GM12878 (cell line): Measurements from ENCODE around the gene FHL2. TPM values are rescaled to one million over a fixed set of nuclear protein-coding genes. Genes with fewer than 3 reads are reported as not detected.

ENCODE experiments used
- ATAC-seq: fragments of 200-7000 bp; cut with Tn5 transposase; 3 replicates; pipeline ENCODE4 v1.9.1; 2020; ENCODE audit warnings: mild to moderate bottlenecking, moderate library complexity
- BruUV-seq: library from RNA; stranded (reverse); fragments of 400-500 nt; replicated peaks from 2 replicates; lab custom pipeline; 2021; lab: Mats Ljungman, UMichigan
- CTCF ChIA-PET: fragments of 300-600 bp; sonication (Branson Sonifier 250); formaldehyde crosslinking; extraction: SDS; loops from one replicate; lab custom pipeline; 2021; ENCODE audit warnings: inconsistent platforms; lab: Yijun Ruan, JAX
- POLR2A ChIA-PET: fragments of 350-600 bp; formaldehyde crosslinking; extraction: SDS; loops from one replicate; lab custom pipeline; 2021; ENCODE audit warnings: inconsistent platforms; lab: Charles Lee
- RAD21 ChIA-PET: fragments of 300-600 bp; sonication (Branson Sonifier 250); formaldehyde crosslinking; loops from one replicate; lab custom pipeline; 2023; ENCODE audit warnings: antibody characterized with exemption; ENCODE audit not compliant: unreplicated experiment; lab: Charles Lee
- SMC1A ChIA-PET: fragments of 300-600 bp; sonication (Branson Sonifier 250); formaldehyde crosslinking; loops from one replicate; lab custom pipeline; 2023; ENCODE audit not compliant: unreplicated experiment, uncharacterized antibody; lab: Charles Lee
- DNase-seq: peaks from one replicate; pipeline ENCODE4 v3.0.0-alpha.2; 2011; ENCODE audit warnings: low read depth, low spot score
- FAIRE-seq: peaks from 3 replicates; lab custom pipeline; 2011; peaks lifted over from hg19 to GRCh38; lab: Jason Lieb, UNC
- H2AFZ ChIP-seq: 2 replicates; pipeline ENCODE4 v1.6.0; 2011; ENCODE audit warnings: low read depth, low read length, control low read depth; ENCODE audit not compliant: control insufficient read depth
- H3K27ac ChIP-seq: 2 replicates; pipeline ENCODE4 v1.5.1; 2011; ENCODE audit warnings: control low read depth; ENCODE audit not compliant: control insufficient read depth, insufficient read depth
- H3K27me3 ChIP-seq, 2 experiments: replicated peaks in 1 of 2; 2 replicates each; pipeline versions ENCODE4 v1.6.0 to v1.6.1; 2011; ENCODE audit warnings: low read length in 1 of 2; ENCODE audit not compliant: control insufficient read depth in 2 of 2, insufficient read depth in 2 of 2
- H3K36me3 ChIP-seq, 2 experiments: 2 replicates each; pipeline ENCODE4 v1.5.1; 2011; ENCODE audit warnings: low read length in 1 of 2; ENCODE audit not compliant: control insufficient read depth in 2 of 2, insufficient read depth in 2 of 2
- H3K4me1 ChIP-seq: 2 replicates; pipeline ENCODE4 v1.6.1; 2011; ENCODE audit warnings: mild to moderate bottlenecking, low read length, moderate library complexity, mixed read lengths; ENCODE audit not compliant: control insufficient read depth, insufficient read depth
- H3K4me2 ChIP-seq: 2 replicates; pipeline ENCODE4 v1.6.0; 2011; ENCODE audit warnings: control low read depth; ENCODE audit not compliant: control insufficient read depth, insufficient read depth
- H3K4me3 ChIP-seq: fragments of 200-600 bp; sonication (generic); 2 replicates; pipeline ENCODE4 v1.5.1; 2016
- H3K79me2 ChIP-seq: 2 replicates; pipeline ENCODE4 v1.6.0; 2011; ENCODE audit warnings: low read length; ENCODE audit not compliant: control insufficient read depth, insufficient read depth
- H3K9ac ChIP-seq: 2 replicates; pipeline ENCODE4 v1.8.0; 2011; ENCODE audit warnings: low read length, control low read depth, mixed read lengths; ENCODE audit not compliant: control insufficient read depth, insufficient read depth
- H3K9me3 ChIP-seq: replicated peaks from 3 replicates; pipeline ENCODE4 v1.5.1; 2011; ENCODE audit warnings: mild to moderate bottlenecking, low read length; ENCODE audit not compliant: control insufficient read depth, insufficient read depth
- H4K20me1 ChIP-seq: 2 replicates; pipeline ENCODE4 v1.6.0; 2011; ENCODE audit not compliant: control insufficient read depth, insufficient read depth
- BACH1 ChIP-seq: fragments of 450-650 bp; IDR thresholded peaks from 2 replicates; pipeline ENCODE4 v1.6.1; 2017; ENCODE audit warnings: mild to moderate bottlenecking, borderline replicate concordance
- NBN ChIP-seq: fragments of 450-650 bp; IDR thresholded peaks from 2 replicates; pipeline ENCODE4 v1.6.1; 2016
- RUNX3 ChIP-seq: IDR thresholded peaks from 2 replicates; pipeline ENCODE4 v1.6.1; 2012; ENCODE audit warnings: low read length, inconsistent platforms
- SMAD5 ChIP-seq: IDR thresholded peaks from 2 replicates; pipeline ENCODE4 v1.6.1; 2016; ENCODE audit warnings: antibody characterized with exemption, low read depth
- SP1 ChIP-seq: IDR thresholded peaks from one replicate; pipeline ENCODE4 v1.6.1; 2011; ENCODE audit warnings: low read depth, low read length
- SUZ12 ChIP-seq: fragments of 200-600 bp; sonication (generic); IDR thresholded peaks from one replicate; pipeline ENCODE4 v1.6.1; 2018; ENCODE audit warnings: antibody characterized with exemption, mild to moderate bottlenecking; ENCODE audit not compliant: unreplicated experiment
- WGBS: methylation state at CpG from one replicate; pipeline ENCODE4 v1.1.6; 2016; ENCODE audit warnings: low lambda C conversion rate; ENCODE audit not compliant: insufficient replicate concordance, insufficient coverage; ENCODE audit errors: missing lambda C conversion rate; 5-methylcytosine and 5-hydroxymethylcytosine counted together
- in situ Hi-C: fragments of 300-500 bp; cut with MboI; formaldehyde crosslinking; loops from 9 replicates; pipeline ENCODE4 v1.14.3; 2018; ENCODE audit warnings: mixed read lengths
- intact Hi-C: fragments of 100-400 bp; cut with micrococcal nuclease; formaldehyde crosslinking; loops from one replicate; pipeline ENCODE4 v1.14.2; 2022; ENCODE audit not compliant: unreplicated experiment
- polyA plus RNA-seq, 11 experiments: library from polyadenylated mRNA; depleted of rRNA in 4 of 11; unstranded in 6 of 11; stranded (reverse) in 5 of 11; fragments of >200 nt; fragmentation: Nextera tagmentation in 4 of 11; fragmentation: Illumina TruSeq in 1 of 11; extraction: Ambion mirVana in 4 of 11; extraction: Trizol in 1 of 11; gene quantifications; 1 replicate in 1 of 11; 2 replicates in 10 of 11; pipeline versions ENCODE4 v1.2.1 to v1.2.3, GENCODE V29; 2011 to 2016; ENCODE audit warnings: inconsistent platforms in 2 of 11, missing spikeins in 2 of 11, low read depth in 1 of 11
- total RNA-seq, 4 experiments: library from RNA; depleted of rRNA in 3 of 4; stranded (reverse); fragments of >200 nt in 3 of 4; fragmentation: Illumina TruSeq in 1 of 4; extraction: Trizol in 1 of 4; gene quantifications; 2 replicates each; pipeline versions ENCODE4 v1.2.1 to v1.2.3, GENCODE V29; 2013 to 2021
- TF ChIP-seq, protein P1 (sequence below): fragments of 450-650 bp; IDR thresholded peaks from 2 replicates; pipeline ENCODE4 v1.6.1; 2016; ENCODE audit warnings: mild to moderate bottlenecking

The FHL2 gene
- total and polyA plus RNA-seq, 10 of the 15 experiments (the other 5 are each of a cell fraction or from before 2014, with no cell fraction given), result 2.2 to 9.9 (median 4.5) TPM

DNA sequence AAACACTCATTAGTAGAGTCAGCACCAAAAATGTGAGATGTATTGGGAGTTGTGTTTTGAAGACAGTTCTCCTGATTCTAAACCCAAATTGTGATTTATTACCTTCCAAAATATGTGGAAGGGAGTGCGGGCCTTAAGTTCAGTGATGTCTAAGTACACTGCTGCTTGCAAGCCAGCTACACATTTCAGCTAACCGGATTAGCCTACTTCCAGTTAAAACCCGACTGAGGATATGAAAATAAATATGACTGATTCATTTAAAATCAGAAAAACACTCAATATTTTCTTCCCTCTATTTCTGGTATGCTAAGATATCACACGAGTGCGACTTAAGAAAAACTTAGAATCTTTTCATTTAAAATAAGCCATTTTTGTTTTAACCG lies 907 bp downstream of the FHL2 start:
- Histone ChIP-seq H3K36me3 (no peaks in the 10 kb centered on the region), H3K4me1 (no peaks in the 10 kb centered on the region), H3K9me3 (no peaks in the 10 kb centered on the region; the same call in 2 of the 3 replicates), H3K27me3 (peaks cover 2 to 14% of the 10 kb centered on the region in 2 experiments), H3K79me2 (no peaks in the 10 kb centered on the region), H3K27ac (no peak overlapping the region), H3K4me2 (no peak overlapping the region; the same call in 1 of the 2 replicates), H3K9ac (no peak overlapping the region), H4K20me1 (no peaks in the 10 kb centered on the region), H2AFZ (no peak overlapping the region), H3K4me3 (no peak overlapping the region)
- POLR2A ChIA-PET, result no interaction called here
- in situ Hi-C loops (no loop called here), intact Hi-C loops (no loop called here)
- no TSS peak for BruUV-seq
- ATAC-seq (no peak), FAIRE-seq (no peak), DNase-seq (no peak)
- RAD21 ChIA-PET, result no interaction called here
- SMC1A ChIA-PET, result no interaction called here
- 46% methylated on average over 6 of the region's 6 CpGs for WGBS
- CTCF ChIA-PET, result interaction anchor here (1.2 kb wide), 1 partner anchor 12 kb away, joined by 3 read pairs; no protein-coding TSS in a partner anchor
- TF ChIP-seq SMAD5, result no peak
- TF ChIP-seq, protein P1, sequence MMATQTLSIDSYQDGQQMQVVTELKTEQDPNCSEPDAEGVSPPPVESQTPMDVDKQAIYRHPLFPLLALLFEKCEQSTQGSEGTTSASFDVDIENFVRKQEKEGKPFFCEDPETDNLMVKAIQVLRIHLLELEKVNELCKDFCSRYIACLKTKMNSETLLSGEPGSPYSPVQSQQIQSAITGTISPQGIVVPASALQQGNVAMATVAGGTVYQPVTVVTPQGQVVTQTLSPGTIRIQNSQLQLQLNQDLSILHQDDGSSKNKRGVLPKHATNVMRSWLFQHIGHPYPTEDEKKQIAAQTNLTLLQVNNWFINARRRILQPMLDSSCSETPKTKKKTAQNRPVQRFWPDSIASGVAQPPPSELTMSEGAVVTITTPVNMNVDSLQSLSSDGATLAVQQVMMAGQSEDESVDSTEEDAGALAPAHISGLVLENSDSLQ, result no peak
- no peak for TF ChIP-seq BACH1
- no peak for TF ChIP-seq SP1

DNA sequence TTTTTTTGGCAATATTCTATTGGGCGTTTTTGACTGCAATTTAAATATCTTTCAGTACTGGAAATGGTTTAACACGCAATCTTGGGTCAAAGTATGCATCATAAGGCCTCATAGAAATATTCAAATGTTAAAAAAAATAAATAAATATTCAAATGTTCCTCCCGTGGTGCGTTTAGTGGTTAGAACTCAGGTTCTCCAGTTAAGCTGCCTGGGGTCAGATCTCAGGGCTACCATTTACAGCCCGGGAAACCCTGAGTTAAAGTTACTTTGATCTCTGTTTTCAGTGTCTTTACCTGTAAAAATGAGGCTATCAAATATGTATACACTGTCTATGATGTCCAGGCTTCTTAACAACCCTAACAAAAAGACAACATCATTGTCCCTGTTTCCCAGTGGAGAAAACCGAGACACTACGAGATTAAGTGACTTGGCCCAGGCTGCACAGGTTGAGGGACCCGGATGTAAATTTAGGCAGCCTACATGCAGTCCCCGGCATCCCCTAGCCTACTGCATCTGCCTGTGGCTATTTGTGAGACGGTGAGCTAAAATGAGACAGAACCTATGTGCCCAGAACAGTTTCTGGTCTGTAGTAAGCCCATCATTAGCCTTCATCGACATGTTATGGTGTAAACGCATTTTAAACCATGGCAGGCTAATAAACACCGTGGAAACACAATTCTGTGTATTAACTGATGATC lies 1.7 kb downstream of the FHL2 start:
- Histone ChIP-seq H3K9me3 (no peaks in the 10 kb centered on the region; the same call in 2 of the 3 replicates), H3K9ac (no peak overlapping the region), H4K20me1 (no peaks in the 10 kb centered on the region), H2AFZ (no peak overlapping the region)
- intact Hi-C loops, result no loop called here
- BruUV-seq, result no TSS peak
- 34% methylated on average over 13 of the region's 13 CpGs for WGBS
- DNase-seq, result no peak
- in situ Hi-C loops, result no loop called here
- no peak for TF ChIP-seq NBN
- no peak for TF ChIP-seq RUNX3
- no peak for TF ChIP-seq SUZ12
- TF ChIP-seq, all 136 proteins: peak for 0
- H3K27ac ChIP-seq, result no peak overlapping the region
- ChIA-PET POLR2A (no interaction called here), SMC1A (interaction anchor here (1.0 to 1.8 kb wide), 2 partner anchors 9 to 15 kb away, joined by 4 to 5 read pairs; no protein-coding TSS in a partner anchor), CTCF (no interaction called here), RAD21 (no interaction called here)
- H3K4me1 ChIP-seq, result no peaks in the 10 kb centered on the region
- H3K36me3 ChIP-seq, result no peaks in the 10 kb centered on the region
- ATAC-seq (no peak), FAIRE-seq (no peak)
- peaks cover 2 to 14% of the 10 kb centered on the region in 2 experiments for H3K27me3 ChIP-seq
- H3K79me2 ChIP-seq, result no peaks in the 10 kb centered on the region
- no peak overlapping the region for H3K4me2 ChIP-seq
- H3K4me3 ChIP-seq, result no peak overlapping the region
